Uterus (tissue), 4 donors: ENCODE measurements around the gene DMAC2L. TPM values are rescaled to one million over a fixed set of nuclear protein-coding genes. Genes with fewer than 3 reads are reported as not detected.
"Not testable (repeated sequence)": the region's sequence is repeated elsewhere in the genome, so short reads cannot be mapped to it uniquely, and the experiment has no call there.

Experiments
- DNase-seq, 2 donors: peaks; one replicate each; pipeline ENCODE4 v3.0.0-alpha.2; 2019 to 2020
- H3K27ac ChIP-seq, 2 donors: fragments of 200-600 bp; sonication (generic); 1 replicate in 1 of 2; 2 replicates in 1 of 2; pipeline ENCODE4 v1.5.1; 2016 to 2018
- H3K27me3 ChIP-seq, 2 donors: fragments of 200-600 bp; sonication (generic); one replicate each; pipeline ENCODE4 v1.5.1; 2018 to 2019; ENCODE audit warnings: control low read depth in 1 of 2
- H3K36me3 ChIP-seq, 2 donors: fragments of 200-600 bp; sonication (generic); one replicate each; pipeline ENCODE4 v1.5.1; 2019; ENCODE audit warnings: control low read depth in 1 of 2
- H3K4me1 ChIP-seq, 2 donors: fragments of 200-600 bp; sonication (generic); one replicate each; pipeline ENCODE4 v1.5.1; 2018 to 2019; ENCODE audit warnings: control low read depth in 1 of 2
- H3K4me3 ChIP-seq, 2 donors: fragments of 200-600 bp; sonication (generic); 1 replicate in 1 of 2; 2 replicates in 1 of 2; pipeline ENCODE4 v1.5.1; 2018 to 2019; ENCODE audit warnings: mild to moderate bottlenecking in 1 of 2
- H3K9me3 ChIP-seq, 2 donors: fragments of 200-600 bp; sonication (generic); one replicate each; pipeline ENCODE4 v1.5.1; 2019; ENCODE audit warnings: control low read depth in 1 of 2
- CTCF ChIP-seq, 4 experiments: fragments of 200-600 bp in 2 of 4; fragments of 450-650 bp in 2 of 4; sonication (generic) in 2 of 4; IDR thresholded peaks; one replicate each; pipeline ENCODE4 v1.5.1; 2016 to 2019; ENCODE audit warnings: antibody characterized with exemption in 4 of 4, mild to moderate bottlenecking in 2 of 4, moderate library complexity in 1 of 4
- POLR2A ChIP-seq, 2 donors: fragments of 450-650 bp; IDR thresholded peaks; one replicate each; pipeline ENCODE4 v1.6.1; 2016; ENCODE audit warnings: antibody characterized with exemption in 2 of 2, mild to moderate bottlenecking in 1 of 2, moderate library complexity in 1 of 2
- intact Hi-C: fragments of 100-400 bp; cut with DNase I; formaldehyde crosslinking; loops from one replicate; pipeline ENCODE4 v1.15.1; 2023; ENCODE audit warnings: low total_unique reads
- total RNA-seq, 4 donors: library from RNA; depleted of rRNA in 3 of 4; stranded (reverse); fragments of >200 nt in 3 of 4; gene quantifications; one replicate each; pipeline versions ENCODE4 v1.1.0 to v1.2.4, GENCODE V29; 2014 to 2023
- donor health status: DM: yes; HTN: yes; CAD: no.

DMAC2L gene
- total RNA-seq, 4 donors from 2014 or later = 13.1 to 48.4 (median 20.4) TPM

GRCh38 chr14:50357124-50357523, 45.0 kb downstream of the DMAC2L start:
- Histone ChIP-seq H3K27ac (no peak overlapping the region), H3K36me3 (no peaks in the 10 kb centered on the region), H3K9me3 (no peaks in the 10 kb centered on the region), H3K27me3 (no peaks in the 10 kb centered on the region), H3K4me1 (no peaks in the 10 kb centered on the region), H3K4me3 (no peak overlapping the region)
- TF ChIP-seq CTCF (IDR thresholded peaks at IDR 0.05) (no peak), POLR2A (IDR thresholded peaks at IDR 0.05) (no peak)
- intact Hi-C loops = no loop called here
- no peak for DNase-seq

DNA sequence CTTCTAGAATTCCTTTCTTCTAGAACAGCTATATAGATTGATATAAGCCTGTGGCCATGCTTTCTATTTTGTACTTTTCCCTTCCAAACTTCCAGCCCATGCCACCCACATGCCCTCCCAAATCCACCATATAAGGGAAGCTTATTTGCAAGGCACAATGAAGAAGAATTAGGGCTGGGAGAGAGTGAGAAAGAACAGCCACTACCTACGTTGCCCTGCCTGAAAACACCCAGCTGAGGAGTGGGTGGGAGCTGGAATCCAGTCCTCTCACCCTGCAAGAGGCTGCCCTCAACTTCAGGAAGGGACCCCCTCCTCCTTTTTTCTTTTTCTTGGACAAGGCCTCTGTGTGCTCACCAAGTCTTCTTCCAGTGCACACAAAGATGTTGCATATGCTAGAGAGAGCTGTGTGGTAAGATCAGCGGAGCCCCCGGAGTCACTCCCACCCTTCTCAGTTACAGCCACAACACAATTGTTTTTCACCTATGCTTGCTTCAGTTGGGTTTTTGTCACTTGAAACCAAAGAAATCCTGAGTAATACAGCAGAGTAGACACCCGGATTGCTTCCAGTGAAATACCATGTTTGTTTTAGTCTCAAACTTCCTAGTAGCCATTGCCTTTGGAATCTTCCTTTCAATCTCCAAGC, 45.8 kb downstream of the DMAC2L start:
- H3K9me3 ChIP-seq = no peaks in the 10 kb centered on the region
- no peaks in the 10 kb centered on the region for H3K27me3 ChIP-seq
- no peak for DNase-seq
- H3K4me3 ChIP-seq = no peak overlapping the region
- no peak overlapping the region for H3K27ac ChIP-seq
- TF ChIP-seq CTCF (IDR thresholded peaks at IDR 0.05) (no peak), POLR2A (IDR thresholded peaks at IDR 0.05) (no peak)
- intact Hi-C loops = no loop called here
- H3K36me3 ChIP-seq = no peaks in the 10 kb centered on the region
- H3K4me1 ChIP-seq = no peaks in the 10 kb centered on the region

DNA sequence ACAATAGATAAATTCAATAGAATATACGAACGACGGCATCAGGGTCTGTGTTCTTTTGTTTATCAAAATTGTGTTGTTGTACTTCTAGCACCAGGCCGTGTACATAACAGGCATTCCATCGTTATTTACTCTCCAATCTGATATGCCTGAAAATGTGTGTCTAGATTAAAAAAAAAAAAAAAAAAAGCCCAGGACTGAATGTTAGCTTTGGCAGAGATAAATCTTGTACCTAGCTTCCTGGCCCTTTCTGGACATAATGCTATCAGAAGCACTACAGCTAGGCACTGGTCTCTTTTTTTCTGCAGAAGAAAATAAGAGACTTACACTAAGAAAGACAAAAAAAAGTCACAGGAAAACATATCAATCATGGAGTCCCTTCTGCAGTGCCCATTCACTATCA, 47.5 kb downstream of the DMAC2L start:
- DNase-seq = no peak
- H3K27me3 ChIP-seq = no peaks in the 10 kb centered on the region
- no peak overlapping the region for H3K4me3 ChIP-seq
- TF ChIP-seq CTCF (IDR thresholded peaks at IDR 0.05) (no peak), POLR2A (IDR thresholded peaks at IDR 0.05) (no peak)
- H3K9me3 ChIP-seq = no peaks in the 10 kb centered on the region
- H3K27ac ChIP-seq = no peak overlapping the region
- H3K4me1 ChIP-seq = no peaks in the 10 kb centered on the region
- H3K36me3 ChIP-seq = no peaks in the 10 kb centered on the region
- intact Hi-C loops = no loop called here

- no peak for DNase-seq
- Histone ChIP-seq H3K9me3 (no peaks in the 10 kb centered on the region), H3K36me3 (no peaks in the 10 kb centered on the region), H3K27me3 (no peaks in the 10 kb centered on the region), H3K4me1 (no peaks in the 10 kb centered on the region), H3K4me3 (no peak overlapping the region), H3K27ac (no peak overlapping the region)
- intact Hi-C loops = no loop called here
- no peak for TF ChIP-seq POLR2A (IDR thresholded peaks at IDR 0.05)
- no peak for TF ChIP-seq CTCF (IDR thresholded peaks at IDR 0.05)
These were observed 48.0 kb downstream of the DMAC2L start for GRCh38 chr14:50360093-50360492.

- no peaks in the 10 kb centered on the region for H3K36me3 ChIP-seq
- TF ChIP-seq CTCF (IDR thresholded peaks at IDR 0.05) = no peak
- no peak for TF ChIP-seq POLR2A (IDR thresholded peaks at IDR 0.05)
- no peak overlapping the region for H3K4me3 ChIP-seq
- no peak for DNase-seq
- no peaks in the 10 kb centered on the region for H3K9me3 ChIP-seq
- intact Hi-C loops = no loop called here
- H3K4me1 ChIP-seq = no peaks in the 10 kb centered on the region
- H3K27ac ChIP-seq = no peak overlapping the region
- H3K27me3 ChIP-seq = no peaks in the 10 kb centered on the region
These were observed 48.7 kb downstream of the DMAC2L start for GRCh38 chr14:50360851-50361250.

DNA sequence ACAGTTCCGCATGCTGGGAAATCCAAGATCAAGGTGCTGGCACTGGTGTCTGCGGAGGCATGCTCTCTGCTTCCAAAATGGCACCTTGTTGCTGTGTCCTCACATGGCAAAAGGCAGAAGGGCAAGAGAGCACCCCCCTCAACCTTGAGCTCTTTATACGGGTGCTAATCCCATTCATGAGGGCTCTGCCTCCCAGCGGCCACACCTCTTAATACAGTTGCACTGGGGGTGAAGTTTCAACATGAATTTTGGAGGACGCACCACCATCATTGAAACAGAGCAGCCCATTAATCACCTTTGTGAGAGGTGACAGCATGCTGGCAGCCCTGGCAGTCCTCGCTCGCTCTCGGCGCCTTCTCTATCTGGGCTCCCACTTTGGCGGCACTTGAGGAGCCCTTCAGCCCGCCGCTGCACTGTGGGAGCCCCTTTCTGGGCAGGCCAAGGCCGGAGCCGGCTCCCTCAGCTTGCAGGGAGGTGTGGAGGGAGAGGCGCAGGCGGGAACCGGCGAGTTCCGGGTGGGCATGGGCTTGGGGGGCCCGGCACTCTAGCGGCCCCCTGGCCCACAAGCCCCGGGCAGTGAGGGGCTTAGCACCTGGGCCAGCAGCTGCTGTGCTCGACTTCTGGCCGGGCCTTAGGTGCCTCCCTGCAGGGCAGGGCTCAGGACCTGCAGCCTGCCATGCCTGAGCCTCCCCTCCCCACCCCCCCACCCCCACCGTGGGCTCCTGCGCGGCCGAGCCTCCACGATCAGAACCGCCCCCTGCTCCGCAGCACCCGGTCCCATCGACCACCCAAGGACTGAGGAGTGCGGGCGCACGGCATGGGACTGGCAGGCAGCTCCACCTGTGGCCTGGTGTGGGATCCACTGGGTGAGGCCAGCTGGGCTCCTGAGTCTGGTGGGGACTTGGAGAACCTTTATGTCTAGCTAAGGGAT, 49.6 kb downstream of the DMAC2L start:
- DNase-seq, H3K4me1 ChIP-seq, H3K27me3 ChIP-seq, intact Hi-C loops, H3K4me3 ChIP-seq, H3K27ac ChIP-seq, H3K9me3 ChIP-seq, H3K36me3 ChIP-seq: not testable (repeated sequence)
